Caco-2 (cell line): Measurements from ENCODE around the gene ARID2. TPM values are rescaled to one million over a fixed set of nuclear protein-coding genes. Genes with fewer than 3 reads are reported as not detected.

Experiments used
- BruUV-seq: library from RNA; stranded (reverse); fragments of 400-500 nt; replicated peaks from 2 replicates; lab custom pipeline; 2021; lab: Mats Ljungman, UMichigan
- CTCF ChIA-PET: fragments of 300-600 bp; sonication (Branson Sonifier 250); formaldehyde crosslinking; loops from one replicate; lab custom pipeline; 2022; ENCODE audit warnings: antibody characterized with exemption; lab: Charles Lee
- POLR2A ChIA-PET: fragments of 300-600 bp; sonication (Branson Sonifier 250); formaldehyde crosslinking; loops from one replicate; lab custom pipeline; 2022; ENCODE audit warnings: antibody characterized with exemption; lab: Charles Lee
- DNase-seq, 2 experiments: peaks; one replicate each; pipeline versions ENCODE4 v3.0.0 to v3.0.0-alpha.2; 2020 to 2022
- H3K27me3 ChIP-seq: replicated peaks from 2 replicates; pipeline ENCODE4 v1.6.0; 2011; ENCODE audit warnings: low read length; ENCODE audit not compliant: control insufficient read depth, insufficient read depth
- H3K36me3 ChIP-seq: 2 replicates; pipeline ENCODE4 v1.5.1; 2011; ENCODE audit warnings: low read length; ENCODE audit not compliant: control insufficient read depth, insufficient read depth
- H3K4me1 ChIP-seq: fragments of 250-450 bp; sonication (Bioruptor Pico); 2 replicates; pipeline ENCODE4 v1.5.1; 2020; ENCODE audit warnings: mild to moderate bottlenecking
- H3K4me3 ChIP-seq: 2 replicates; pipeline ENCODE4 v1.5.1; 2011; ENCODE audit warnings: low read depth, mild to moderate bottlenecking, control low read depth, low read length
- H3K9me3 ChIP-seq: fragments of 250-450 bp; sonication (Bioruptor Pico); 2 replicates; pipeline ENCODE4 v1.5.1; 2020; ENCODE audit warnings: mild to moderate bottlenecking, moderate library complexity
- H3K27ac Mint-ChIP-seq: one replicate; pipeline ENCODE4 v1.8.0; 2022; ENCODE audit warnings: mixed read lengths; ENCODE audit not compliant: unreplicated experiment
- H3K27me3 Mint-ChIP-seq: one replicate; pipeline ENCODE4 v1.8.0; 2022; ENCODE audit warnings: mixed read lengths; ENCODE audit not compliant: insufficient read depth, unreplicated experiment
- H3K36me3 Mint-ChIP-seq: one replicate; pipeline ENCODE4 v1.8.0; 2022; ENCODE audit warnings: mild to moderate bottlenecking, mixed read lengths; ENCODE audit not compliant: insufficient read depth, unreplicated experiment
- H3K4me1 Mint-ChIP-seq: one replicate; pipeline ENCODE4 v1.8.0; 2022; ENCODE audit warnings: low read depth, mixed read lengths; ENCODE audit not compliant: unreplicated experiment
- H3K4me3 Mint-ChIP-seq: one replicate; pipeline ENCODE4 v1.8.0; 2022; ENCODE audit warnings: mild to moderate bottlenecking, moderate library complexity, mixed read lengths; ENCODE audit not compliant: unreplicated experiment
- H3K9me3 Mint-ChIP-seq: one replicate; pipeline ENCODE4 v1.8.0; 2022; ENCODE audit warnings: mixed read lengths; ENCODE audit not compliant: unreplicated experiment
- CTCF ChIP-seq, 2 experiments: fragments of 200-600 bp in 1 of 2; IDR thresholded peaks; 1 replicate in 1 of 2; 2 replicates in 1 of 2; pipeline versions ENCODE4 v1.5.1 to v1.8.0; 2011 to 2022; ENCODE audit warnings: antibody characterized with exemption in 1 of 2, control low read depth in 1 of 2, inconsistent platforms in 1 of 2, low read depth in 1 of 2, low read length in 1 of 2, mild to moderate bottlenecking in 1 of 2, moderate library complexity in 1 of 2; ENCODE audit not compliant: insufficient read depth in 1 of 2, severe bottlenecking in 1 of 2, unreplicated experiment in 1 of 2
- intact Hi-C: fragments of 100-400 bp; cut with micrococcal nuclease; formaldehyde crosslinking; loops from one replicate; pipeline ENCODE4 v1.10.0; 2022; ENCODE audit not compliant: unreplicated experiment
- total RNA-seq: library from RNA; stranded (reverse); gene quantifications from 2 replicates; pipeline ENCODE4 v1.2.3, GENCODE V29; 2022

The ARID2 gene
- total RNA-seq, 1 experiment from 2014 or later: 53.9 TPM

GRCh38 chr12:45895961-45896360 lies 166.5 kb downstream of the ARID2 start:
- Histone ChIP-seq H3K9me3 (no peaks in the 10 kb centered on the region), H3K36me3 (peaks cover 3% of the 10 kb centered on the region)

GRCh38 chr12:45898094-45898493 lies 168.6 kb downstream of the ARID2 start:
- no peaks in the 10 kb centered on the region for H3K9me3 ChIP-seq
- H3K4me1 Mint-ChIP-seq: no peaks in the 10 kb centered on the region
- H3K4me3 ChIP-seq: no peak overlapping the region
- CTCF ChIA-PET: no interaction called here
- H3K27ac Mint-ChIP-seq: no peak overlapping the region
- no peak for TF ChIP-seq CTCF (IDR thresholded peaks at IDR 0.05; ENCODE audit: insufficient read depth in 1 of 2, low read depth in 1 of 2, low read length in 1 of 2, severe bottlenecking in 1 of 2, unreplicated experiment in 1 of 2)
- H3K27me3 ChIP-seq: no peaks in the 10 kb centered on the region
- H3K9me3 Mint-ChIP-seq: no peaks in the 10 kb centered on the region
- intact Hi-C loops: no loop called here
- H3K36me3 Mint-ChIP-seq: peaks cover 54% of the 10 kb centered on the region
- no peaks in the 10 kb centered on the region for H3K4me1 ChIP-seq
- DNase-seq: no peak
- POLR2A ChIA-PET: no interaction called here
- no peak overlapping the region for H3K4me3 Mint-ChIP-seq
- BruUV-seq: no TSS peak
- peaks cover 3% of the 10 kb centered on the region for H3K36me3 ChIP-seq
- no peaks in the 10 kb centered on the region for H3K27me3 Mint-ChIP-seq

More at GRCh38 chr12:45895961-45896360, 166.5 kb downstream of the ARID2 start:
- Mint-ChIP-seq H3K4me3 (no peak overlapping the region), H3K27ac (no peak overlapping the region), H3K27me3 (no peaks in the 10 kb centered on the region), H3K4me1 (no peaks in the 10 kb centered on the region), H3K36me3 (peaks cover 59% of the 10 kb centered on the region), H3K9me3 (no peaks in the 10 kb centered on the region)
- TF ChIP-seq CTCF (IDR thresholded peaks at IDR 0.05; ENCODE audit: insufficient read depth in 1 of 2, low read depth in 1 of 2, low read length in 1 of 2, severe bottlenecking in 1 of 2, unreplicated experiment in 1 of 2): no peak
- ChIA-PET CTCF (no interaction called here), POLR2A (no interaction called here)
- H3K27me3 ChIP-seq: no peaks in the 10 kb centered on the region
- intact Hi-C loops: no loop called here
- H3K4me1 ChIP-seq: no peaks in the 10 kb centered on the region
- DNase-seq: no peak
- no TSS peak for BruUV-seq
- H3K4me3 ChIP-seq: no peak overlapping the region

- H3K36me3 Mint-ChIP-seq: peaks cover 54% of the 10 kb centered on the region
- no peaks in the 10 kb centered on the region for H3K27me3 Mint-ChIP-seq
- DNase-seq: no peak
- BruUV-seq: no TSS peak
- peaks cover 7% of the 10 kb centered on the region for H3K4me1 Mint-ChIP-seq
- no peak for TF ChIP-seq CTCF (IDR thresholded peaks at IDR 0.05; ENCODE audit: insufficient read depth in 1 of 2, low read depth in 1 of 2, low read length in 1 of 2, severe bottlenecking in 1 of 2, unreplicated experiment in 1 of 2)
- no peaks in the 10 kb centered on the region for H3K36me3 ChIP-seq
- no peaks in the 10 kb centered on the region for H3K9me3 Mint-ChIP-seq
- no peaks in the 10 kb centered on the region for H3K4me1 ChIP-seq
- H3K9me3 ChIP-seq: no peaks in the 10 kb centered on the region
- no peaks in the 10 kb centered on the region for H3K27me3 ChIP-seq
- intact Hi-C loops: loop anchor here (5.0 kb wide), 1 partner anchor 146 kb away; no protein-coding TSS in a partner anchor
- H3K27ac Mint-ChIP-seq: no peak overlapping the region
- no peak overlapping the region for H3K4me3 Mint-ChIP-seq
- ChIA-PET CTCF (no interaction called here), POLR2A (no interaction called here)
- H3K4me3 ChIP-seq: no peak overlapping the region
These were observed 178.4 kb downstream of the ARID2 start for GRCh38 chr12:45907955-45908354.
